ENCODE measurements around the gene KCNH2.
A peak's percentile ranks its signal among the peaks of the same experiment; 100 is the strongest.

The KCNH2 gene

GRCh38 chr7:151020231-151020630 is 42.1 kb upstream of the KCNH2 start:
- no peaks in the 10 kb centered on the region for H4K20me1 ChIP-seq (ENCODE audit: control insufficient read depth, insufficient read depth, low read depth, low read length)
- H3K9me2 ChIP-seq (replicated peaks; ENCODE audit: control insufficient read depth, low read length) = no peaks in the 10 kb centered on the region
- H3K9me3 ChIP-seq (ENCODE audit: control insufficient read depth, insufficient read depth, low read length) = no peaks in the 10 kb centered on the region
- no peaks in the 10 kb centered on the region for H3F3A ChIP-seq (ENCODE audit: control insufficient read depth, insufficient read depth)
- TF ChIP-seq, protein P1, sequence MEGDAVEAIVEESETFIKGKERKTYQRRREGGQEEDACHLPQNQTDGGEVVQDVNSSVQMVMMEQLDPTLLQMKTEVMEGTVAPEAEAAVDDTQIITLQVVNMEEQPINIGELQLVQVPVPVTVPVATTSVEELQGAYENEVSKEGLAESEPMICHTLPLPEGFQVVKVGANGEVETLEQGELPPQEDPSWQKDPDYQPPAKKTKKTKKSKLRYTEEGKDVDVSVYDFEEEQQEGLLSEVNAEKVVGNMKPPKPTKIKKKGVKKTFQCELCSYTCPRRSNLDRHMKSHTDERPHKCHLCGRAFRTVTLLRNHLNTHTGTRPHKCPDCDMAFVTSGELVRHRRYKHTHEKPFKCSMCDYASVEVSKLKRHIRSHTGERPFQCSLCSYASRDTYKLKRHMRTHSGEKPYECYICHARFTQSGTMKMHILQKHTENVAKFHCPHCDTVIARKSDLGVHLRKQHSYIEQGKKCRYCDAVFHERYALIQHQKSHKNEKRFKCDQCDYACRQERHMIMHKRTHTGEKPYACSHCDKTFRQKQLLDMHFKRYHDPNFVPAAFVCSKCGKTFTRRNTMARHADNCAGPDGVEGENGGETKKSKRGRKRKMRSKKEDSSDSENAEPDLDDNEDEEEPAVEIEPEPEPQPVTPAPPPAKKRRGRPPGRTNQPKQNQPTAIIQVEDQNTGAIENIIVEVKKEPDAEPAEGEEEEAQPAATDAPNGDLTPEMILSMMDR (IDR thresholded peaks at IDR 0.05; ENCODE audit: low read depth, low read length, poor library complexity, severe bottlenecking) = no peak
- H3K4me2 ChIP-seq (ENCODE audit: low read length) = no peak overlapping the region
- no peaks in the 10 kb centered on the region for H3K36me3 ChIP-seq (ENCODE audit: control insufficient read depth, low read length)
- no peak overlapping the region for H3K4me3 ChIP-seq (ENCODE audit: low read length)
- H3K79me2 ChIP-seq (ENCODE audit: control insufficient read depth, low read length) = no peaks in the 10 kb centered on the region
- H3K4me1 ChIP-seq (ENCODE audit: control insufficient read depth, low read length) = peaks cover 20% of the 10 kb centered on the region
- no peak overlapping the region for H3K27ac ChIP-seq (ENCODE audit: low read depth, low read length)
- peaks cover 23% of the 10 kb centered on the region for H3K27me3 ChIP-seq (ENCODE audit: control insufficient read depth, low read length)

- Histone ChIP-seq H3K79me2 (ENCODE audit: control insufficient read depth, low read length) (no peaks in the 10 kb centered on the region), H3K36me3 (ENCODE audit: control insufficient read depth, low read length) (no peaks in the 10 kb centered on the region), H3K27me3 (ENCODE audit: control insufficient read depth, low read length) (peaks cover 23% of the 10 kb centered on the region), H3K9me2 (replicated peaks; ENCODE audit: control insufficient read depth, low read length) (no peaks in the 10 kb centered on the region), H3K4me1 (ENCODE audit: control insufficient read depth, low read length) (peaks cover 31% of the 10 kb centered on the region), H3K4me2 (ENCODE audit: low read length) (no peak overlapping the region), H3F3A (ENCODE audit: control insufficient read depth, insufficient read depth) (no peaks in the 10 kb centered on the region), H3K9me3 (ENCODE audit: control insufficient read depth, insufficient read depth, low read length) (no peaks in the 10 kb centered on the region), H3K4me3 (ENCODE audit: low read length) (no peak overlapping the region), H4K20me1 (ENCODE audit: control insufficient read depth, insufficient read depth, low read depth, low read length) (no peaks in the 10 kb centered on the region), H3K27ac (ENCODE audit: low read depth, low read length) (no peak overlapping the region)
- TF ChIP-seq, protein P1 (IDR thresholded peaks at IDR 0.05; ENCODE audit: low read depth, low read length, poor library complexity, severe bottlenecking) = no peak
- no peak for TF ChIP-seq EZH2phosphoT487 (IDR thresholded peaks at IDR 0.05; ENCODE audit: borderline replicate concordance, low read length)
Measured at GRCh38 chr7:151019130-151019447, 41.0 kb upstream of the KCNH2 start.

DNA sequence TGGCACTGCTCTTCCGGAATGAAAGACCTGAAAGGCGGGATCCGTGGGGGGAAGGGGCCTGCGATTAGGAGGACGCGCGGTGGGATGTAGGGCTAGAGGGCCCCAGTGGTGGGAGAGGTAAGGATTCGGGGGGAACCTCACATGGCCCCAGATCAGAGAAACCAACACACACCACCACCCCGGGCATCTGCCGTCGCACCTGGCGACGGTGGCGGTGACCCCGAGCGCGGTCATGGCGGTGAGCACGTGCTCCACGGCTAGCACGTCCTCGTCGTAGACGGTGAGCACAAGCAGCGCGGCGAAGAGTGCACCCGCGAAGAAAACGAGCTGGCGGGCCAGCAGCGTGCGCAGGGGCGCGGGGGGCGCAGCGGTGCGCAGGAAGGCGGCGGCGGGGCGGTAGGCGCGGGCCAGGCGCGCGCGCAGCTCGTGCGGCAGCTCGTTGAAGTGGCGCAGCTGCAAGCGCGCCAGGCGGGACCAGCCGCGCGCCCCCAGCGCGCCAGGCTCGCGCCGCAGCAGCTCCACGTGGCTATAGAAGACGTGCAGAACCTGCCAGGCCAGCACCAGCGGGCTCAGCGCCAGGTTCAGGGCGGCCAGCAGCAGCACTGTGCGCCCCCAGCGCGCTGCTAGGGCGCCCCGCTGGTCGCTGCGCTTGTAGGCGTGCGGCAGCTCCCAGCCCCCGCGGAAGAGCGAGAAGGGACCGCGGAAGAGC is 40.5 kb upstream of the KCNH2 start:
- peak overlapping the region; percentile 77 for H3K4me3 ChIP-seq (ENCODE audit: low read length)
- peaks cover 23% of the 10 kb centered on the region for H3K27me3 ChIP-seq (ENCODE audit: control insufficient read depth, low read length)
- peak overlapping the region; percentile 90 for H3K4me2 ChIP-seq (ENCODE audit: low read length)
- no peaks in the 10 kb centered on the region for H3K9me3 ChIP-seq (ENCODE audit: control insufficient read depth, insufficient read depth, low read length)
- no peak for TF ChIP-seq EZH2phosphoT487 (IDR thresholded peaks at IDR 0.05; ENCODE audit: borderline replicate concordance, low read length)
- TF ChIP-seq, protein P1 (IDR thresholded peaks at IDR 0.05; ENCODE audit: low read depth, low read length, poor library complexity, severe bottlenecking) = peak; percentile 33
- H3K36me3 ChIP-seq (ENCODE audit: control insufficient read depth, low read length) = no peaks in the 10 kb centered on the region
- no peaks in the 10 kb centered on the region for H4K20me1 ChIP-seq (ENCODE audit: control insufficient read depth, insufficient read depth, low read depth, low read length)
- no peaks in the 10 kb centered on the region for H3K9me2 ChIP-seq (replicated peaks; ENCODE audit: control insufficient read depth, low read length)
- no peaks in the 10 kb centered on the region for H3F3A ChIP-seq (ENCODE audit: control insufficient read depth, insufficient read depth)
- H3K79me2 ChIP-seq (ENCODE audit: control insufficient read depth, low read length) = no peaks in the 10 kb centered on the region
- H3K27ac ChIP-seq (ENCODE audit: low read depth, low read length) = no peak overlapping the region
- peaks cover 36% of the 10 kb centered on the region for H3K4me1 ChIP-seq (ENCODE audit: control insufficient read depth, low read length)
